GM19452 (cell line): ENCODE data around the gene STAT3.
A peak's percentile ranks its signal among the peaks of the same experiment; 100 is the strongest.
"Not testable (repeated sequence)": the region's sequence is repeated elsewhere in the genome, so short reads cannot be mapped to it uniquely, and the experiment has no call there.

Source experiments
- ATAC-seq: cut with Tn5 transposase; IDR thresholded peaks from one replicate; pipeline ENCODE4 v1.9.1; 2021; ENCODE audit not compliant: unreplicated experiment

Gene STAT3

GRCh38 chr17:42388381-42389134, at the start of gene STAT3:
TSS of gene STAT3 (minus strand) at chr17:42388442. CDS start at chr17:42348516, 39,926 bp downstream.
- ATAC-seq = peak; percentile 88

DNA sequence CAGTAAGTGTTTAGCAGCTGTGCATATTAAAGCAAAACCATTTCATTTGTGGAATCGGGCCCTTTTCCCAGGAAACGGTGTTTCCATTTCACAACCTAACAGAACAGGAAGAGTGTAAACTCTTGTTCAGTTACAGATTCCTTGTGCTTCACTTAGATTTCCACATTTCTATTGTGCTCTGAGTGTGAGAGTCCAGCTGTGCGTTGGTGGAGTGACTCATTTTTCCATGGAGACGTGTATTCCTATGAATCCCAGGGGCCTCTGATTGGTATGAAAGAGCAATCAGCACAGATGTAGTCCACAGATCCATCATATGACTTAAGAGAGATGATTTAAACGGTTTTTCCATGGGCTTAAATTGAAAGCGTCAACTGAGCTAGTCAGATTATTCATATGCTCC, 48.1 kb upstream of the STAT3 start:
- ATAC-seq = no peak

DNA sequence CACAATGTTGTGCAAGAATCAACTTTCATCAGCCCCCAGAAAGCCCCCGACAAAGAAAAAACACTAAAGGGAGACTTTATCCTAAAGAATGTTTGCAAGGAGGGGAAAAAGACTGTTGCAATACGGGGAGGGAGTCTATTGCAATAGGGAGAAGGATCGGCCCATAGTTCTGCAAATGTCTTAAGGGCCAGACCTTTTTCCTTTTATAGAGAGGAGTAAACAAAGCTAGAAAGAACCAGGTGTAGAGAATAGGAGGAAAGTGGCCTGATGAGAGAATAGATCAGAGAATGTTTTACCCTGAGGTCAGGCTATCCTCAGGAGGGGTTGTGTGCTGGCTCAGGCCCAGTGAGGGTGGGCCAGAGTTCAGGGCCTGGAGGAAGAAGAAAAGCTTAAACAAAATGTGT, 43.5 kb upstream of the STAT3 start:
- no peak for ATAC-seq

GRCh38 chr17:42429726-42430447, 41.6 kb upstream of the STAT3 start:
- ATAC-seq = no peak

DNA sequence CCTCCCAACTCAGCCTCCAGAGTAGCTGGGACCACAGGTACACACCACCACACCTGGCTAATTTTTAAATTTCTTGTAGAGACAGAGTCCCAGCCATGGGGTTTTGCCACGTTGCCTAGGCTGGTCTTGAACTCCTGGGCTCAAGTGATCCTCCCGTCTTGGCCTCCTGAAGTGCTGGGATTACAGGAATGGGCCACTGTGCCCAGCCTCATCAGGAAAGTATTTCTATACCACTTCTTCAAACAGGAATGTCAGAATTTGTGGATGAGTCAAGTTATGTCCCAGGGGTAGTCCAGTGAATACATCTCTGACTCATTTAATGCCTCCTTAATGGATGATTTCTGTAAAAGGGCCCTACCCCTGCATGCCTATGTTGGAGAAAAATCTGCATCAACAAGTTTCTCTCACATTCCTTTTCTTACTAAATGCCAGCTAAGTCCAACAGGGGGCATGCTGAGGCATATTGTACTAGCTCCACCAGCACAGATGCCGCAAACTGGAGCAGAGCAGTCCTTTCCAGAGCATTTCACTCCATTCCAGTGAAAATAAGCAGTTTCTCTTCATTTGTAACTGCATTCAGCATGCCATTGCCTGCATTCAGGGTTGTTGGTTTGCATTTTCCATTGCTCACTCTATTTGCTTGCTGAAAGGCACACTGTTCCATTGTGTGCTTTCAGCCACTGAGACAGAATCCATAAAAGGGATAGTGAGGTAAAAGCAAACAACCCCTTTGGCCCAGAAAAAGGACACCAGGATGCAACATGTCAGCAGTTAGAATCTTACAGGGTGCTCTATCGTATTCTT, 40.1 kb upstream of the STAT3 start:
- no peak for ATAC-seq

- no peak for ATAC-seq
Observed at GRCh38 chr17:42424991-42425610, 36.9 kb upstream of the STAT3 start.

DNA sequence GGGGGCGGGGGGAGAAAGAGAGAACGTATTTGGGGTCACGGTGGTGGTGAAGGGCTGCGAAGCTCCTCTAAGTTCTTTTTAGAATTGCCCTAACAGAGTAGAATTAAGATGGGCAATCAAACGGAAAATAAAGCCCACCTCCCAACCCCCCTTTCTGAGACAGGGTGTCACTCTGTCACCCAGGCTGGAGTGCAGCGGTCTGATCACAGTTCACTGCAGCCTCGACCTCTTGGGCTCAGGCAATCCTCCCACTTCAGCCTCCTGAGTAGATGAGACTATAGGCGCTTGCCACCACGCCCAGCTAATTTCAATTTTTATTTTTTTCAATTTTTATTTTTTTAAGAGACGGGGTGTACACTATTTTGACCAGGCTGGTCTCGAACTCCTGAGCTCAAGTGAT, 35.5 kb upstream of the STAT3 start:
- ATAC-seq = no peak

DNA sequence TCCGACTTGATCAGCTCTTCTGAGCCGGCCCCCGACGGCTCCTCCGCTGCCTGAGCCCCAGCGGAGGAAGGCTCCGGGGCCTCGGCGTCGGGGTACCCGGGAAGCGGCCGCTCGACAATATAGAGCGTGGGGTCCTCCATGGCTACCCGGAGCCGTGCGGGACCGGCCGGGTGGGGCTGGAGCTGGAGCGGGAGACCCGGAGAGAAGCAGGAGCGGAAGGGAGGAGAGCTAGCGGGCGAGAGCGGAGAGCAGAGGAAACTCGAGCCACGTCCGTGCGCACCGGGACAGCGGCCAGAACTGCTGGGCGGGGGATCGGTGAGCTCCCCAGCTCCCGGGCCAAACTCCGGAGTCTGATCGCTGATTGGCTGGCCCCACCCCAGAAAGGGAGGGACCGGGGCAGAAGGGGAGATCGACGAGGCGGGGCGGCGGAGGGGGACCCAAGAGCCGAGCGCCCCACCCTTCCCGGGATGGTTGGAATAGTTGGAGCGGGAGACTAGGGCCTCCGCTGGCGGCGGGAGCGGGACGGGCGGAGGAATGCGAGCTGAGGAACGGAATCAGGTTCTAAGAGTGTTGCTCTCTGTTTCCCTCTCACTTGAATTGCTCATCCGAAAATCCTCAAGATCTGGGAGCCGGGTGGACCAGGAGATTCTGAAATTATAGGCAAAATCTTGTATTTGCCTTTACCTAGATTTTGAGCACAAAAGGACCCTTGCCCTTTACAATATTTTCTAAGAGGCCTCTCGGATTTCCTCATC, 34.9 kb upstream of the STAT3 start, which contains the start of gene CAVIN1:
CAVIN1 (minus strand) TSS at position 299 of the 755 bp plus-strand sequence; CDS start at position 140, 159 bp downstream.
- ATAC-seq = no peak

DNA sequence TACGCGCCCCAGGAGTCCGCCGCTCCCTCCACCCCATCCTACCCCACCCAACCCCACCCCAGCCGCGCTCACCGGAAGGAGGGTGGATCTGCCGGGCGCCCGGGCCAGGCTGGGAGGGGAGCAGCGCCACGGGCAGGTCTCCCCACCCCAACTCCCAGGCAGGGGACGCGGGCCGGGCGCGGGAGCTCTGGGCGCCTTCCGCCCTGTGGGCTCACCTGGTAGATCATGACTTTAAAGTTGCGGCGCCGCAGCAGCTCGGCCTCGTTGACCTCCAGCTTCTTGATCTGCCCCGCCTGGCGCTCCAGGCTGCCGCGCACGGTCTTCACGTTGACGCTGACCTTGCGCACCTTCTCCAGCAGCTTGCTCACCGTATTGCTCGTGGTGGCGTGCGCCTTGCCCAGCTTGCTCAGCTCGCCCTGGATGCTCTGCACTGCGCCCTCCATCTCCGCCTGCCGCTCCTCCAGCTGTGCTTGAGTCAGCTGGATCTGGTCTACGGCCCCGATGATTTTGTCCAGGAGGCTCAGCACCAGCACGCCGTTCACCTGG, 34.2 kb upstream of the STAT3 start:
- no peak for ATAC-seq

DNA sequence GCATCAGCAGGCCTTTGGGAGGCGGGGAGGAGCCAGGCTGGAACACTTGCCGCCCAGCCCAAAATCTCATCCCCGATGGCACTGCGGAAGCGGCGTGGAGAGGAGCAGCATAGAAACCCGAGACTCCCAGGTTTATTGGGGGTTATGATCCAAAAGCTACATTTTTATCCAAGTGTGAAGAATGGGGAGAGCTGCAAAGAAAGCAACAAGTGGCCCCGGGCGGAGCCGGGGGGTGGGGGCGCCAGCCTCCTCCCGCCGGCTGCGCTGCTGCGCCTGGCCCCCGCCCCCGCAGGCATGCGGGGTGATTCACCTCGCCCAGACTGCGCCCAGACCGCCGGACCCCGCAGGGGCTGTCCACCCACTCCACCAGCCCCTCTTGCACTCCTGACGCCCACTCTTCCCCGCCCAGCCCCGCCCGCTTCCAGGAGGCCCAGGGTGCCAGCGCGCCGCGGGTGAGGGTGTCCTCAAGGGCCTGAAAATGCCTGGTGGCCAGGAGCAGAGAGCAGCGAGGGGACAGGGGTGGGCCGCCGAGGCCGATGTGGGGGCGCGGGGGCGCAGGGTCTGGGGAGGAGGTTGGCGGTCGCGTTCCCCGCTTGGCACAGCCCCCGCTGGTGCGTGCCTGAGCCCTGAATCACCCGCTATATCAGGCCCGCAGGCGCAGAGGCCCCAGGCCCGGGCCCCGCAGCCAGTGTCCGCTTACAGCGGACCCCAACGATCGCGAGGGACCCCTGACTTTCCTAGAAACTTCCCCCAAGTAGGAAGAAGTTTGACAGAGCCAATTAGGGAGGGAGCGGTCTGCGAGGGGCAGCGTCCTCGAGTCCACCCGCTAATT, 33.5 kb upstream of the STAT3 start:
- ATAC-seq = no peak

DNA sequence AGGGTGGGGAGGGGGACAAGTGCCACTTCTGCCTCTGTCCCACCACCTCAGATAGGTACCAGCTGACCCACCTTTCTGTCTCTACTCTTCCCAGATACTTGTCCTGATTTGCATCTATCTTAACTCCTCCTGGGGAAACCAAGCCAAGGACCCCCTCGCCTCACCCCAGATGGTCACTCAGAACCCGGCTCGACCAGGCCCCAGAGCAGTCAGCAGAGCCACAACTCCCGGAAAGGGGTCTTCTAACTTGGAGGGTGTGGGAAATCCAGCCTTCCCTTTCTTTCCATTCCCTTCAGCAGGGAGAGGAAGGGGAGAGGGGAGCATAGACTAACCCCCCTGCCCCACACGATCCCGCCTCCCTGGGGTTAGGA, 32.9 kb upstream of the STAT3 start:
- ATAC-seq = no peak

- ATAC-seq = not testable (repeated sequence)
Observed at GRCh38 chr17:42417981-42418380, 29.7 kb upstream of the STAT3 start.

GRCh38 chr17:42414704-42415409, 26.6 kb upstream of the STAT3 start:
- no peak for ATAC-seq

- no peak for ATAC-seq
Observed at GRCh38 chr17:42413464-42414040, 25.3 kb upstream of the STAT3 start.

DNA sequence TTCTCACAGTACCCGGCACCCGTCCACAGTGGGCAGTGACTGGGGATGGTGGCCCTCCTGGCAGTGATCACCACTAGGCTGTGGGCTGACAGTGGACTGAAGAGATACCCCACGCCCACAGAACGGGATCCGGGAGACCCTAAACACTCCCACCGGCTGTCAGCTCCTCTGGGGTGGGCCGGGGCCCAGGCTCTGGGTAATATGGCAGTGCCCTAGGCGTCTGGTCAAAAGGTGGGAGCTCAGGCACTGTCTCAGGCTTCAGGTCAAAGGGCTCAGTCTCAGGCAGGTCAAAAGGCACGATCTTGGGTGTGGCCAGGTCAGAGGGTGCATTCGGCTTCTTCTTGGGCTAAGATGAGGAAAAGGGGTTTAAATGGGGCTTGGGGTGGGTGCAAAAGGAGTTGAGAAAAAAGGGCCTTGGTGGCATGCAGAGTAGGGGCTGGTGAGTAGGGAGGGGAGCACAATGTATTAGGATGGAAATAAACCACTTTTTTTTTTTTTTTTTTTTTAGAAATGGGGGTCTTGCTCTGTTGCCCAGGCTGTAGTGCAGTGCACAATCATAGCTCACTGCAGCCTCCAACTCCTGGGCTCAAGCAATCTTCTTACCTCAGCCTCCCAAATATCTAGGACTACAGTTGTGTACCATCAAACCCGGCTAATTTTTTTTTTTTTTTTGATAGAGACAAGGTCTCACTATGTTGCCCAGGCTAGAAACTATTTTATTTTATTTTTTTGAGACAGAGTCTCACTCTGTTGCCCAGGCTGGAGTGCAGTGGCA, 23.9 kb upstream of the STAT3 start:
- no peak for ATAC-seq

DNA sequence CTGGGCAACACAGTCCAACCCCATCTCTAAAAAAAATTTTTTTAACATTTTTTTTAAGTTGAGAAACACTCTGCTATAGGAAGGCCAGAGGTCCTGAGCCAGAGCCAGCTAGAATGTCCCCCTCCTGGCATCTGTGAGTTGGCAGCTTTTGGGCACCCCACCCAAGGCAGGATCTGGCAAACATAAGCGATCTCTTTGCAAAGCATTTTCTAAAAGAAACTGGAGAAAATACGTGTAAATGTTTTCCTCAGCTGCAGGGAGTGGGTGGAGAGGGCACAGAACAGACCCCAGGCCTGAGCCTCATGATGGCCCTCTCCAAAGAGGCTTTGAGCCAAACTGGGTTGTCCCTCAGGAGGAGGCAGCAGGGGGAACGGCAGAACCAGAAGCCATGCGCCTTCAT, 23.1 kb upstream of the STAT3 start:
- no peak for ATAC-seq

DNA sequence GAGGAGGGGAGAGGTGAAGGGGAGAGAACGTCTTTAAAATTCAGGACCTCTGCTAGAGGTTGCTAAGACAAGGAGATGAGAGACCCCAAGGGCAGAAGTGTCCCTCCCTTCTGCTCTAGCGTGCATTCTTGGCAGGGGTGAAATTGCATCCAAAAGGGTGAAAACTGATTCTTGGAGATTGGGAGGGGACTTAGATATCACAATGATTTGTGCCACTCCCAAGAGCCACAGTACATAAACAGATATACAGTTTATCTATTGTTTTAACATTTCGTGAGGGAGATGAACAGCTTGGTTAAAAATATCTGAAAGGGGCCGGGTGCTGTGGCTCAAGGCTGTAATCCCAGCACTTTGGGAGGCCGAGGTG, 22.1 kb upstream of the STAT3 start:
- no peak for ATAC-seq
